Left colon (tissue), 2 donors: ENCODE measurements around the gene TKTL1. TPM values are rescaled to one million over a fixed set of nuclear protein-coding genes. Genes with fewer than 3 reads are reported as not detected.
"Not testable (repeated sequence)": the region's sequence is repeated elsewhere in the genome, so short reads cannot be mapped to it uniquely, and the experiment has no call there.

Experiments
- ATAC-seq: fragments of 200-7000 bp; cut with Tn5 transposase; one replicate; pipeline ENCODE4 v1.9.1; 2020; ENCODE audit warnings: mild to moderate bottlenecking, moderate library complexity
- DNase-seq, 2 donors: peaks; one replicate each; pipeline ENCODE4 v3.0.0-alpha.2; 2020
- intact Hi-C, 2 donors: fragments of 100-400 bp; cut with DNase I in 1 of 2; cut with micrococcal nuclease in 1 of 2; formaldehyde crosslinking; loops; one replicate each; pipeline versions ENCODE4 v1.11.2 to v1.14.0; 2022; cut with DNase I, micrococcal nuclease
- total RNA-seq, 2 donors: library from RNA; stranded (reverse); fragmentation: NEBNext Ultra II Directional; extraction: Animal tissue kit (Norgen Biotek cat#: 25700); gene quantifications; one replicate each; pipeline ENCODE4 v1.2.1, GENCODE V29; 2021
- donor health status: DM: no; HTN: no; CAD: no.
- donor health status: DM: yes; HTN: yes; CAD: no.

The TKTL1 gene
- total RNA-seq, 2 donors from 2014 or later: not detected

DNA sequence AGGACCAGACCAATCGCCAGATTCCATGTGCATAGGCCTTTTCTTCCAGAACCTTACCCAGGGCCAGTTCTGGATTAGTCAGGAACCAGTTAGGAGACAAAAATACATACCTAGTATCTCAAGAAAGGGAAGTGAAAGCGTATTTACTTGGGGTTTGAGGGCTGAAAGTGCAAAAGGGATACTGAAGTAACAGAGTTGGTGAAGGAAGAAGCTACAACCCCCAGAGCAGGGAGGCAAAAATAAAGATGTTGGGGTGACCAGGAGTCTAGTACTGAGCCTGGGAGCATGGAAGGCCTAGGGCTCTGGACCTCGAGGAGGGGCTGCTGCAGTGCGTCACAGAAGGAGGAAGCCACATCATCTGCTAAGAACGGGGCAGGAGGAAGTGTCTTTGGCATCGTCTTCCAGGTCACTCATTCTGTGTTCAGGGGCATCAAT, 38.3 kb downstream of the TKTL1 start:
- intact Hi-C loops: no loop called here
- DNase-seq: no peak
- ATAC-seq: no peak

DNA sequence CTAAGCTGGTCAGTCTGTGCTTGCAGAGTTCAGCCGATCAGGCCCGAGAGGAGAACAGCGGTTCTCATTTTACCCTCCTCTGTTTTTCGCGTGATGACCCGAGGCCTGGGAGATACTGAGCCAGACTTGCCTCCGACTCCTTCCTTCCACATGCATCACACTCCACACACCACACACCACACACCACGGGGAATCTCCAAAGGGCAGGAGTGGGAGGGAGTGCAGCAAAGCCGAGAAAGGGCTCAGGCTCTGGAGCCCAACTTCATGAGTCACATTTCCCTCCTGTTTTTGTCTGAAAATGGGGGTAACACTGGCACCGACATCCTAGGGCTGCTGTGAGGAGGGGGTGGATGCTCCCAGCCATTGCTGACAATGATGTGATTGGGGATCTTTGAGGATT, 38.9 kb downstream of the TKTL1 start:
- DNase-seq: no peak
- intact Hi-C loops: no loop called here
- ATAC-seq: no peak

DNA sequence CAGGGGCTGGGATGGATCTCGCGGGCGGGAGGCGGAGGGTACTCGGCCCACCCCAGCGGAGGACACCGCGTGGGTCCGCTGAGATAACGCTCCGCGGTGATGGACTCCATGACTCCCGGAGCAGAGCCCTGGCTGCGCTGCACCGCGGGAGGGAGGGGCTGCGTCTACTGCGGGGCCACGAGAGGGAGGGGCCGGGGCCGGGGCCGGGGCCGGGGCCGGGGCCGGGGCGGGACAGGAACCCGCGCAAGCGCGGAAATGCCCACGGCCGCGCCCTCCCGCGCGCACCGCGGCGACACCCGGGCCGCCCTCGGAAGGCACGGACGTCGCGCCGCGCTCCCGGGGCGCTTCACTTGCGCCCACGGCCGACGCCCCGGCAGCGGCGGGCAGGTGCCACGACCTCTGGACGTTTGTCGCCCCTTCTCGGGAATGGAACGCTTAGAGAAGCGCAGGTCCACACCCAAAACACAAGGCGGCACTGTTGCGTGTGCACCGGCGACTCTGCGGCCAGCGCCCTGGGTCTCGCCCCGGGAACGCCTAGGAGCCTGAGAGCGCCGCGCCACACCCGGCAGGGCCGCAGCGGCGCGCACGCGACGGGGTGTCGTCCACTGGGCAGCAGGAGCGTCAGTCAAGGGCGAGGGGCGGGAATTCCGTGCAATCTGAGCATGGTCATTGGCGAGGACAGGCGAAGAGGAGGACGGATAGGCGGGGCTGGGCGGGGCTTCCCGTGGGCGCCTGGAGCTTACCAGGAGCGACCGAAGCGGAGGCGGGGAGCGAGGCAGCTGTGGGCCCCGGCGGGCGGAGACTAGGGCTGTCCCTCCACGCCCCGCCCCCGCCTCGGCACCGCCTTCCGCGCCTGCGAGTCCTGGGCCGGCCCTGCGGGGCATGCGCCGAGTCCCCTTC, 46.1 kb downstream of the TKTL1 start:
- peak; percentile 83 for ATAC-seq
- DNase-seq, intact Hi-C loops: not testable (repeated sequence)

DNA sequence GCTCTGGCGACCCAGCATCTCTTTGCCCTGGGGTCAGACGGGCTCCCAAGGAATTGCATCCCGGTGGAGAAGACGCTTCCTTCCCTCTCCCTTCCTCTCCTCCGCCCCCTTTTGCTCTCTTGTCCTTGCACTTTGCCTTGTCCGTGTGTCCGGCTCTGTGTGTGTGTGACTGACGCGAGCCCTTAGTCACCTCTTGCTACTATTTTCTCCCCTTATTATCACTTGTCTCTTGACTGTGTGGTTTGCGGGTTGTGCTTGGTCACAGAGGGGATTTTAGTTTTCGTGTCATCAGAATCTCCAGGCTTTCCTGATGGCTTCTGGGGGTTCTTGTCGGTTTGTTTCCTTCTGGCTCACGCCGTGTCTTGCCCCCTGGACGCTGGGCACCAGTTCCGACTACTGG, 47.5 kb downstream of the TKTL1 start:
- intact Hi-C loops, DNase-seq: not testable (repeated sequence)
- ATAC-seq: peak; percentile 2

DNA sequence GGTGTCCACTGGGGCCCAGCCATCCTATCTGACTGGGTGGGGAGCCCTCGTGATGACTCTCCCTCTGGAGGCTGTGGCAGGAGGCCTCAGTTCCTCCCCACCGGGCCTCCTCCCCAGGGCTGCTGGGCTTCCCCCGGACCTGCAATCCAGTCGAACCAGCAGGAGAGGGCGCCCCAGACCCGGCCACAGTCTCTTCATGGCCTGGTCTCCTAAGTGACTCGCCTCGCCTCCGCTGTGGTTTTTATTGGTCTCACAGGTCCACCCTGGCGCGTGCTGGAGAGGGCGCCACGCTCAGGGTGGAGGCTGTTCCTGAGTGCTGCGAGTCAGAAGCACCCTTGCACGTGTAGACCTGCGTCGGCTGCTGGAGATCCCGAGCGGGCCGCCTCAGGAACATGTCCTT, 48.0 kb downstream of the TKTL1 start:
- ATAC-seq: peak; percentile 59
- intact Hi-C loops, DNase-seq: not testable (repeated sequence)

DNA sequence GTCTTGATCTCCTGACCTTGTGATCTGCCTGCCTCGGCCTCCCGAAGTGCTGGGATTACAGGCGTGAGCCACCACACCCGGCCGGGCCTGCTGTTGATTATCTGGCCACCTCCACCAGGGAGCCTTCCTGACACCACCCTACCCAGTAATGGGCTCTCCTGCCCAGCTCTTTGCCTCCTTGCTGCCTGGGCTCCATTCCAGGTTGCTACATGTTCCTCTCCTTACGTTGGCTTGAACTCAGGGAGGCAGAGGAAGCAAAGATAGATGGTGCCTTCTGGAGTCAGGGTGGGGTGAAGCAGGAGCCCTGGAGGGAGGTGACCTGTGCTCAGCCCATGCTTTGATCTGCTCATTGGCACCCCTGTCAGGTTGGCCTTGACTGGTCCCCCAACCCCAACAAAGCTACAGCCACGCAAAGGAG, 52.5 kb downstream of the TKTL1 start:
- DNase-seq: peak; percentile 5 to 26
- no peak for ATAC-seq
- intact Hi-C loops: no loop called here

DNA sequence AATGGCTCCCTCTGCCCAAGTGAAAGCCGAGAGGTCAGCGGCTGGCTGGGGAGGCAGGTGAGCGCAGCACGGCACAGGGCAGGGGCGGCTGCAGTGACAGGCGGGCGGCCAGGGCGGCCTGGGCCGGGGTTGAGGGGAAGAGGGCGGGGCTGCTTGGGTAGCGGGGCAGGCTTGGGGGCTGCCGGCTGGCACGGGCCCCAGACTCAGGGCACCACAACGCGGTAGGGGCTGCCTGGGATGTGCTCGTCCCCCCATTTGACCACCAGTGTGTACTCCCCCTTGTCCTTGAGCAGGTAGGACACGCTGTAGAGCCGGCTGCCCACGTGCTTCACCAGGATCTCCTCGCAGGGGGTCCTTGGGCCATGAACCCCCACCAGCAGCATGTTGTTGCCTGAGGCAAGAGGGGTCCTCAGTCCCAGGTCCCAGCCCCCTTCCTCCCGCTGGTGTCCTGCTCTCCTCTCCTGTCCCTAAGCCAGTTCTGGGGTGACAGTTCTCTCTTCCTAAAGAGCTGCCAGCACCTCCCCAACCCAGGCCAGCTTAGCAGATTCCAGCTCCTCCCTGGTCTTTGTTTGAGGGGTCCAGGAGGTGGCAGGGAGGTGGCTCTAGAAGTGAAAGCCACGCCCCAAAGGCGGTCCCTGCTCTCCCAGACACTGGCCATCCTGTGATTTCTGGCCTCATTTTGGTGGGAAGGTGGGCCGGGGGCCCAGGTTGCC, 53.2 kb downstream of the TKTL1 start:
- ATAC-seq: no peak
- intact Hi-C loops: no loop called here
- peak in 1 of 2 donors; percentile 27 for DNase-seq

DNA sequence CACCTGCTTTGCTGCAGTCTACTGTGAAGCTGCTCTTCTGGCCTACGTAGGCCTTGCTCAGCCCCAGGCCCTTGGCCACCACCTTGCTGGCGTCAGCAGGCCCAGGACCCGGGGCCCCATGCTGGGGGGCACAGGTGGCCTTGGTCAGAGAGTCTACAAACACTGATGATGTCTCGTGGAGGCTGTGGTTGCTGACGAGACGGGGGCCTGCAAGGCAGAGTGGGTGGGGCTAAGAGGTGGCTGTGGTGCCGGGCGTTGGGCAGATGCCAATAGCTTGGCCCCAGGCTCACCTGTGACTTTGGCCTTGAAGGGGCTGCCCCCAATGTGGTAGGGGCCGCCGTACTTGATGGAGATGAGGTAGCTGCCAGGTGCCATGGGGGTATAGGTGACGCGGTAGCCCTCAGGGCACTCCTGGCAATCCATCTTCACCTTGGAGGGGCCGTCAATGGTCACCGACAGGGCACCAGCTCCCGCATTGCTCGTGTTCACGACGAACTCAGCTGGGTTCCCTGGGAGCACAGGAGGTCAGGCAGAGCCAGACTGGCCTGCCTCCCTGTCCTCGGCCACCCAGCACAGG, 53.9 kb downstream of the TKTL1 start:
- ATAC-seq: no peak
- intact Hi-C loops: no loop called here
- DNase-seq: no peak

DNA sequence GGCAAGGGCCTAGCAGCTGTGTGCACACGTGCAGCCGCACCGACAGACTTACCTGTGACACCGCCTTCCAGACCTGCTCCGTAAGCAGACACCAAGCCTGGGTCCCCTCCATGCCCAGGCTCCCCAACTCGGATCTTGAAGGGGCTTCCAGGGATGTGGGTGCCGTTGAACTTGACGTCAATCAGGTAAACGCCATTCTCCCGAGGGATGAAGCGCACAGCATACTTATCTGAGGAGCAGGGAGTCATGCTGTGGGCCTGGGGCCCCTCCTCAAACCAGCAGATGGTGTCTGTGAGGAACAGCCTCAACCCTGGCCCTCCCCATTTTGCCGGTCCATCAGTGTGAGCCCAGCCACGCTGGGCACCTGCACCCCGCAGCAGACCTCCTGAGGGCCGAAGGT, 54.4 kb downstream of the TKTL1 start:
- intact Hi-C loops: no loop called here
- DNase-seq (peak in 1 of 2 donors; percentile 25), ATAC-seq (no peak)

DNA sequence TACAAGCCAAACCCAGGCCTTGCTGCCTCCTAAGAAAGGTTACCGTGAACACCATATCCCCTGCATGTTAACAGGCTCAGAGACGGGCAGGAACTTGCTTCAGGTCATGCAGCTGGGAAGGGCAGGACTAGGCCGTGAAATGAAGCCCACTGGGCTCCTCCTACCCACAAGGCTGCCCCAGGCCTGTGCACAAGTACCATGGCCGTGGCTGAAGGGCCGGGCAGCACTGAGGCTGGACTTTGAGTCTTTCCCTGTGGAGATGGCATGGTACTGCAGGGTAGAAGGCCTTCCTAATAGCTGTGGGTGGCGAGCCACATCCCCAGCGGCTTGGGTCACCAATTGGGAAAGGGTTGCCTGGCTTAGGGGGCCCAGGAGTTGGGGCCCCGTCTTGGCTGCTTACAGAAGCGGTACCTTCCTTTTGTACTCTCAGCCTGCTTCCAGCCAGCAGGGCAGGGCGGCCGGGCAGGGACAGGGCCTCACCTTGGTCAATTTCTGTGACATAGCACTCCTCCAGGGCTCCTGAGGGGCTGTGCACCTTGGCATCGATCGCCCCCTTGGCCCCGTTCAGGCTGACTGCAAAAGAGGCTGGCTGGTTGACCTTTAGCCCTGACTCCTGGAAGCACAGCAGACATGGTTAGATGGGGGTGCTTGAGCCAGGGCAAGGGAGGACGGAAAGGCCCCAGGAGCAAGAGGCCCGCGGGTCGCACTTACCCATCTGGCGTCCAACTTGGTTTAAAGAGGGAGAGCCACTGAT, 55.0 kb downstream of the TKTL1 start:
- DNase-seq (no peak), ATAC-seq (peak; percentile 66)
- intact Hi-C loops: no loop called here

DNA sequence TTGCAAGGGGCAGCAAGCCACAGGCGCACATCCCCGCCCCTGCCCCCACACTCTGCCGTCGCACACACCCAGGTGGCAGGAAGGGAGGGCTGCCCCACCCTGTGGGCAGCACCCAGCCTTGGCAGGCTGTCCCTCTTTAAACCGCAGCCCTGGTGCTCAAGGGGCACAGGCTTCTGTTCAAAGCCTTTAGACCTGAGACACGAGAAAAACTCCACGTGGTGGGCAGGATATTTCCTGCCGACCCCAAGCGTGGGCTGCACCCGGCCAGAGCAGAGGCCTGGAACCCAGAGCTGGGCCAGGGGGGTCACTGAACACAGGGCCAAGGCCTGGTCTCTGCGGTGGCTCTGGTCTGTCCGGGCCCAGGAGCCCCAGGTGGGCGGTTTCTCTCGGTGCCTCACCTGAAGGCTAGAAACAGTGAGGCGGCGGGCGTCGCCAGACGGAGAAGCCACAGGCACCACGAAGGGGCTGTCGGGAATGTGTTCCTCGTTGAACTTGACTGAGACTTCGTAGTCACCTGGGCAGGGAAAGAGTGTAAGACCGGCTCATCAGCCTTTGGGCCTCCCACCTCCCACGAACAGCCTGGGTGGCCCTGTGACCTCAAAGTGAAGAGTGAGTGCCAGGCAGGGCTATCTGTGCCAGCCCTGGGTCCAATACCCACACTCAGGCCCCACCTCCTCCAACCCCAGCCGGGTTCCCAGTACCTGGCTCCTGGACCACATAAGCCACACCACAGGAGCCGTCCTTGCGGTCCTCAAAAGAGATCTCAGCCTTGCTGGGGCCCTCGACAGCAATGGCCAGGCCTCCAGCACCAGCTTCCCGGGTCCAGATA, 55.8 kb downstream of the TKTL1 start:
- ATAC-seq: peak; percentile 88
- peak; percentile 58 to 63 for DNase-seq
- intact Hi-C loops: no loop called here

DNA sequence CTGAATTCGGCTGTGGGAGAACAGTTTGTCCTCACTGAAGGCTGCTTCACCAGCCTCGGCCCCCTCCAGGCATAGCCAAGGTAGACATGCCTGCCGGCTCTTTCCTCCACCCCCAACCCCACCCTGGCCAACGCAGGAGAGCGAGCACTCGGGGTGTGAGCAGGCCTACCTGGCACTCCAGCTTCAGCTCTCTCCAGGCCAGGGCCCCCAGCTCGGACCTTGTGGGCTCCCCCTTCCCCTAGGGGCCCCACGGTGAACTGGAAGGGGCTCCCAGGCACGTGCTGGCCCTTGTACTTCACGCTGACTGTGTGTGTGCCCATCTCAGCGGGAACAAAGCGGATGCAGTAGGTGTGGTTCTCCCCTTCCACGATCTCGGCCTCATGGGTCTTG, 56.4 kb downstream of the TKTL1 start:
- DNase-seq (no peak), ATAC-seq (no peak)
- intact Hi-C loops: no loop called here

DNA sequence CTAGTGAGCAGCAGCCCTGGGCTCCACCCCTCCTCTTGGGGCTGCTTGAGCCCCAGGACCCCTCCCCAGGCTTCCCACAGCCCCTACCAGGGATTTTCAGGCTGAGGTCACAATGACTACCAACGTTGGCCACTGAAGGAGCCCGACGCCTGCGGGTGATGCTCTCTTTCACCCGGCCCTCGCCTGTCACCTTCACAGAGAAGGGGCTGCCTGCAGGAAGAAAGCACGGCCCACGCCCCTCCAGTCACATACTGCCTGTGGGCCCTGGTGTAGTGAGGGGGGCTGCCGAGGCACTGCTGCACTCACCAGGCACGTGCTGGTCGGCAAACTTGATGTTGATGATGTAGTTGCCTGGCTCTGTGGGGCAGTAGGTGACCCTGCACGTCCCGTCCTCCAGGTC, 56.9 kb downstream of the TKTL1 start:
- DNase-seq (no peak), ATAC-seq (no peak)
- intact Hi-C loops: no loop called here

DNA sequence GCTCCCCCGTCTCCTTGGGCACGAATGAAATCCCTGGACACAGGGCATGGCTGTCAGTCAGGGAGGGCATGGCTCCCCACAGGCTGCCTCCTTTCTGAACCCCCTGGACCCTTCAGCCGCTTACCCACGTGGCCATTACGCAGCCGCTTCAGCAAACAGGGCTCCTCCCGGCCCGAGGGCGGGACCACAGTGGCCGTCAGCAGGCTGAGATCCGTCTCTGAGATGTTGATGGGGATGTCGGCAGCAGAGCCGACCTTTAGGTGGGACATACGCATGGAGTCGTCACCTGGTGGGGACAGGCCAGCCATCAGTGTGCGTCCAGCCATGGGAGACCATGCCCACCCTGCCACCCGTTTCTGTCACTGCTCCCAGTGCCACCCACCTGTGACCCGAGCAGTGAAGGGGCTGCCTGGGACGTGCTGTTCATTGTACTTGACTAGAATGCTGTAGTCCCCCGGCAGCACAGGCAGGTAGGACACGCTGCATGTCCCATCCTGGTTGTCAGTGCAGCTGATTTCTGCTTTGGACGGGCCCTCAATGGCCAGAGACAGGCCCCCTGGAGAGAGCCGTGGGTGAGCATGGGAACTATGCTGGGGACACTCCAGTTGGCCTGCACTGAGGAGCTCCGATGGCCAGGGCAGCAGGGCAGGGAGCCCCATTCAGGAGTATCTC, 57.7 kb downstream of the TKTL1 start:
- ATAC-seq: no peak

DNA sequence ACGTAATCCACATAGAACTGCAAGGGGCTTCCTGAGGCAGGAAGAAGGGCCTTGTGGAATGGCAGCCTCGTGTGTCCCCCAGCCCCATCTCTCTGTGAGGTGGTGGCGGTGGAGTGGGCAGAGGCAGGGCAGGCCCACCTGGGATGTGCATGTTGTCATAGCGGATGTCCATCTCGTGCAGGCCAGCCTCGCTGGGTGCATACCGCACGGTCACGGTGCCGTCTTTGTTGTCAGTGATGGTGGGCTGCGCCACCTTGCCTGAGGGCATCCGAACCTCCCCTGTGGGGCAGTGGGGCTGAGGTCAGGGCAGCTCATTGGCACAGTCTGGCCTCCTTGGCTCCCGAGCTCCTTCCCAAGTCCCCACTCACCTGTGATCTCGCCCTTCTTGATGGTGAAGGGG, 58.4 kb downstream of the TKTL1 start:
- ATAC-seq: no peak
- DNase-seq: no peak
- intact Hi-C loops: no loop called here

More for the DNA sequence above, 57.7 kb downstream of the TKTL1 start:
- intact Hi-C loops: no loop called here
- DNase-seq: no peak

DNA sequence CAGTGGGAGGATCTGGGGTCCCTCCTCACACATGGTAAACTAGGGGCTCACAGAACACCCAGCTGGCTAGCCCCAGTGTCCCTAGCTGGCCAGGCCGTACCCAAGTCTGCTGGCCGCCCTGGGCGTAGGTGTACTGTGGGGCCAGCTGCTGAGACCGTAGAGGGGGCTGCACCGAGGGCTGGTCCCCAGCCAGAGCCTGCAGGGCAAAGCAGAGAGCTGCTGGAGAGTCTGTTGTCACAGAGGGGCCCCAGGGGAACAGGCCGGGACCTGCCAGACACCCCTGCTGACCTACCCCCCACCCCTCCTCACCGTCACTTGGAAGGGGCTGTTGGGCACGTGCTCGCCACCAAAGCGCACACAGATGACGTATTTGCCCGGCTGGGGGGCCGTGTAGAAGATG, 58.9 kb downstream of the TKTL1 start:
- DNase-seq (no peak), ATAC-seq (no peak)
- intact Hi-C loops: no loop called here

DNA sequence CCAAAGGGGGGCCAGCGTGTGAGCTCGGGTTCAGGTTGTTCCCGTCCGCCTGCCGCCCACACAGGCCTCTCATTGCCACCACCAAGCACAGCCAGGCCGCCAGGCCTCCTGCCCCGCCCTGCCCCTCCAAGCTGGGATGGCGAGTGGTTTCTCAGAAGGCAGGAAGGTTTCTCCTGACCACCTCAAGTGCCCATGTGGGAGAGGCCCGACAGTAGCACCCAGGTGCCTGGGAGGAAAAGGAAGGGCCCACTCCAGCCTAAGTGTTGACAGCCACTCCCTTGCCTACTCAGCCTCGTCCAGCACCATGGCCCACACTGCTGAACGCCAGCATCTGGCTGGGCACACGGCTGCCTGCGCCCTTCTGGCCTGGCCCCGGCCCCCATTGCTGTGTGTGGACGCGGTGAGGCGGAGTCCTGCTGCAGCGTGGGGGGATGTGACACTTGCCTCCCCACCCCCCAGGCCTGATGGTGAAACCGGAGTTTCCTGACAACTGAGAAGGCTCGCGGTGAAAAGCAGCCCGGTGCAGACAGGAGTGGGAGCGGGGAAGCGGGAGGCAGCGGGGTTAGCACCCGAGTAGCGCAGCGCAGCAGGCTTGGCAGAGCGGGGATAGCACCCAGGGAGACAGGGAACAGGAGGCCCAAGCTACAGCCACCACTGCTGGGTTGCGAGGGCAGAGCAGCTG, 59.6 kb downstream of the TKTL1 start:
- intact Hi-C loops: no loop called here
- no peak for ATAC-seq
- DNase-seq: no peak
